HEK293 (cell line): ENCODE results near the gene UQCR11.

Source experiments
- CTCF ChIP-seq: fragments of 450-650 bp; formaldehyde crosslinking; IDR thresholded peaks from 2 replicates; pipeline ENCODE4 v1.5.1; 2016; ENCODE audit warnings: missing biosample characterization, missing genetic modification characterization
- PATZ1 ChIP-seq: fragments of 450-650 bp; formaldehyde crosslinking; IDR thresholded peaks from 2 replicates; pipeline ENCODE4 v1.5.1; 2016; ENCODE audit warnings: missing biosample characterization, missing genetic modification characterization
- ZNF274 ChIP-seq, 2 experiments: fragments of 200-500 bp in 1 of 2; fragments of 450-650 bp in 1 of 2; sonication (Bioruptor generic) in 1 of 2; formaldehyde crosslinking in 1 of 2; IDR thresholded peaks; 2 replicates each; pipeline versions ENCODE4 v1.5.1 to v1.6.1; 2014 to 2016; ENCODE audit warnings: borderline replicate concordance in 1 of 2, inconsistent platforms in 1 of 2, low read length in 1 of 2, missing biosample characterization in 1 of 2, missing genetic modification characterization in 1 of 2
- ZNF335 ChIP-seq: fragments of 450-650 bp; formaldehyde crosslinking; conservative IDR thresholded peaks from 2 replicates; pipeline ENCODE4 v1.5.1; 2016; ENCODE audit warnings: missing biosample characterization, missing genetic modification characterization
- ZNF560 ChIP-seq: fragments of 450-650 bp; formaldehyde crosslinking; IDR thresholded peaks from 2 replicates; pipeline ENCODE4 v1.5.1; 2017; ENCODE audit warnings: missing biosample characterization, missing genetic modification characterization, borderline replicate concordance
- ZNF664 ChIP-seq: fragments of 450-650 bp; formaldehyde crosslinking; IDR thresholded peaks from 2 replicates; pipeline ENCODE4 v1.5.1; 2016; ENCODE audit warnings: missing biosample characterization, missing genetic modification characterization

- TF ChIP-seq ZNF560 (tag by site-specific recombination) = no peak
- TF ChIP-seq ZNF274 (IDR thresholded peaks at IDR 0.05; ENCODE audit: low read length) = no peak
- no peak for TF ChIP-seq ZNF274 (tag by site-specific recombination; IDR thresholded peaks at IDR 0.05; ENCODE audit: borderline replicate concordance)
- TF ChIP-seq CTCF (tag by site-specific recombination) = no peak
- TF ChIP-seq ZNF335 (tag by site-specific recombination) = no peak
- no peak for TF ChIP-seq ZNF664
- no peak for TF ChIP-seq PATZ1 (tag by site-specific recombination)
Observed at GRCh38 chr19:1556390-1557070, 48.7 kb downstream of the UQCR11 start.
